Mammary epithelial cell (primary cell): ENCODE data around the gene IMMP2L.

Experiments used
- EZH2 ChIP-seq: IDR thresholded peaks from 2 replicates; pipeline ENCODE4 v1.6.1; 2012; ENCODE audit warnings: low read length, inconsistent platforms, borderline replicate concordance
- TF ChIP-seq, protein P1 (sequence below), 2 donors: IDR thresholded peaks in 1 of 2; conservative IDR thresholded peaks in 1 of 2; 2 replicates each; pipeline ENCODE4 v1.5.1; 2011 to 2012; ENCODE audit warnings: inconsistent platforms in 2 of 2, low read length in 2 of 2, mild to moderate bottlenecking in 2 of 2, control low read depth in 1 of 2, low read depth in 1 of 2; ENCODE audit not compliant: insufficient read depth in 1 of 2; ENCODE audit errors: extremely low read depth in 1 of 2

- TF ChIP-seq, protein P1, sequence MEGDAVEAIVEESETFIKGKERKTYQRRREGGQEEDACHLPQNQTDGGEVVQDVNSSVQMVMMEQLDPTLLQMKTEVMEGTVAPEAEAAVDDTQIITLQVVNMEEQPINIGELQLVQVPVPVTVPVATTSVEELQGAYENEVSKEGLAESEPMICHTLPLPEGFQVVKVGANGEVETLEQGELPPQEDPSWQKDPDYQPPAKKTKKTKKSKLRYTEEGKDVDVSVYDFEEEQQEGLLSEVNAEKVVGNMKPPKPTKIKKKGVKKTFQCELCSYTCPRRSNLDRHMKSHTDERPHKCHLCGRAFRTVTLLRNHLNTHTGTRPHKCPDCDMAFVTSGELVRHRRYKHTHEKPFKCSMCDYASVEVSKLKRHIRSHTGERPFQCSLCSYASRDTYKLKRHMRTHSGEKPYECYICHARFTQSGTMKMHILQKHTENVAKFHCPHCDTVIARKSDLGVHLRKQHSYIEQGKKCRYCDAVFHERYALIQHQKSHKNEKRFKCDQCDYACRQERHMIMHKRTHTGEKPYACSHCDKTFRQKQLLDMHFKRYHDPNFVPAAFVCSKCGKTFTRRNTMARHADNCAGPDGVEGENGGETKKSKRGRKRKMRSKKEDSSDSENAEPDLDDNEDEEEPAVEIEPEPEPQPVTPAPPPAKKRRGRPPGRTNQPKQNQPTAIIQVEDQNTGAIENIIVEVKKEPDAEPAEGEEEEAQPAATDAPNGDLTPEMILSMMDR (conservative IDR thresholded peaks at IDR 0.05 in 1 of 2, IDR thresholded peaks at IDR 0.05 in 1 of 2; ENCODE audit: extremely low read depth in 1 of 2, insufficient read depth in 1 of 2, low read depth in 1 of 2, low read length in 2 of 2), result no peak
- no peak for TF ChIP-seq EZH2
Observed at GRCh38 chr7:111261496-111261895, 300.8 kb downstream of the IMMP2L start.
